SKM-1 (cell line): ENCODE data around the gene SYNM.
A peak's percentile ranks its signal among the peaks of the same experiment; 100 is the strongest.
"Not testable (repeated sequence)": the region's sequence is repeated elsewhere in the genome, so short reads cannot be mapped to it uniquely, and the experiment has no call there.

Experiments
- DNase-seq: peaks from one replicate; lab custom pipeline; 2025; ENCODE audit not compliant: unreplicated experiment; lab: John Stamatoyannopoulos, UW

SYNM gene

GRCh38 chr15:99104788-99105513 is at the start of gene SYNM:
SYNM (plus strand) TSS chr15:99105080; CDS start chr15:99105200, 120 bp downstream.
- DNase-seq, result peak; percentile 65

- no peak for DNase-seq
These were observed 49.2 kb upstream of the SYNM start for GRCh38 chr15:99055555-99056134.

- DNase-seq, result no peak
These were observed 47.9 kb upstream of the SYNM start for GRCh38 chr15:99057020-99057419.

GRCh38 chr15:99057697-99058420 is 47.0 kb upstream of the SYNM start:
- no peak for DNase-seq

- DNase-seq, result no peak
These were observed 46.4 kb upstream of the SYNM start for GRCh38 chr15:99058421-99058870.

GRCh38 chr15:99059010-99059981 is 45.6 kb upstream of the SYNM start:
- DNase-seq, result peak; percentile 16

- not testable (repeated sequence) for DNase-seq
These were observed 44.7 kb upstream of the SYNM start for GRCh38 chr15:99060186-99060585.

- DNase-seq, result no peak
These were observed 42.7 kb upstream of the SYNM start for GRCh38 chr15:99062226-99062625.

GRCh38 chr15:99068186-99068585 is 36.7 kb upstream of the SYNM start:
- DNase-seq, result no peak

- no peak for DNase-seq
These were observed 34.7 kb upstream of the SYNM start for GRCh38 chr15:99070208-99070607.

- DNase-seq, result no peak
These were observed 33.7 kb upstream of the SYNM start for GRCh38 chr15:99071091-99071680.

GRCh38 chr15:99073008-99073717 is 31.7 kb upstream of the SYNM start:
- DNase-seq, result no peak

- no peak for DNase-seq
These were observed 30.4 kb upstream of the SYNM start for GRCh38 chr15:99074446-99074845.

GRCh38 chr15:99075059-99075652 is 29.7 kb upstream of the SYNM start:
- not testable (repeated sequence) for DNase-seq

- DNase-seq, result no peak
These were observed 28.8 kb upstream of the SYNM start for GRCh38 chr15:99076109-99076508.

GRCh38 chr15:99076555-99077308 is 28.1 kb upstream of the SYNM start:
- peak; percentile 67 for DNase-seq

GRCh38 chr15:99082798-99083197 is 22.1 kb upstream of the SYNM start:
- no peak for DNase-seq

GRCh38 chr15:99084965-99085364 is 19.9 kb upstream of the SYNM start:
- DNase-seq, result no peak
